ENCODE results near the gene PCBD1.

The PCBD1 gene

GRCh38 chr10:70845816-70846215 lies 42.5 kb downstream of the PCBD1 start:
- Histone ChIP-seq H3K9me3 (ENCODE audit: severe bottlenecking) (no peaks in the 10 kb centered on the region), H3K27ac (no peak overlapping the region), H3K4me3 (ENCODE audit: low read depth, low read length) (no peak overlapping the region), H3K27me3 (ENCODE audit: insufficient read depth, low read depth, severe bottlenecking) (no peaks in the 10 kb centered on the region), H3K36me3 (peaks cover 14% of the 10 kb centered on the region)
- TF ChIP-seq, protein P1, sequence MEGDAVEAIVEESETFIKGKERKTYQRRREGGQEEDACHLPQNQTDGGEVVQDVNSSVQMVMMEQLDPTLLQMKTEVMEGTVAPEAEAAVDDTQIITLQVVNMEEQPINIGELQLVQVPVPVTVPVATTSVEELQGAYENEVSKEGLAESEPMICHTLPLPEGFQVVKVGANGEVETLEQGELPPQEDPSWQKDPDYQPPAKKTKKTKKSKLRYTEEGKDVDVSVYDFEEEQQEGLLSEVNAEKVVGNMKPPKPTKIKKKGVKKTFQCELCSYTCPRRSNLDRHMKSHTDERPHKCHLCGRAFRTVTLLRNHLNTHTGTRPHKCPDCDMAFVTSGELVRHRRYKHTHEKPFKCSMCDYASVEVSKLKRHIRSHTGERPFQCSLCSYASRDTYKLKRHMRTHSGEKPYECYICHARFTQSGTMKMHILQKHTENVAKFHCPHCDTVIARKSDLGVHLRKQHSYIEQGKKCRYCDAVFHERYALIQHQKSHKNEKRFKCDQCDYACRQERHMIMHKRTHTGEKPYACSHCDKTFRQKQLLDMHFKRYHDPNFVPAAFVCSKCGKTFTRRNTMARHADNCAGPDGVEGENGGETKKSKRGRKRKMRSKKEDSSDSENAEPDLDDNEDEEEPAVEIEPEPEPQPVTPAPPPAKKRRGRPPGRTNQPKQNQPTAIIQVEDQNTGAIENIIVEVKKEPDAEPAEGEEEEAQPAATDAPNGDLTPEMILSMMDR (IDR thresholded peaks at IDR 0.05; ENCODE audit: low read depth, low read length) = no peak
- no peak for DNase-seq

GRCh38 chr10:70845256-70845655 lies 43.1 kb downstream of the PCBD1 start:
- Histone ChIP-seq H3K9me3 (ENCODE audit: severe bottlenecking) (no peaks in the 10 kb centered on the region), H3K27me3 (ENCODE audit: insufficient read depth, low read depth, severe bottlenecking) (no peaks in the 10 kb centered on the region), H3K27ac (no peak overlapping the region), H3K4me3 (ENCODE audit: low read depth, low read length) (no peak overlapping the region), H3K36me3 (peaks cover 14% of the 10 kb centered on the region)
- TF ChIP-seq, protein P1 (IDR thresholded peaks at IDR 0.05; ENCODE audit: low read depth, low read length) = no peak
- no peak for DNase-seq

GRCh38 chr10:70843776-70844489 lies 44.4 kb downstream of the PCBD1 start:
- DNase-seq = no peak
- Histone ChIP-seq H3K27me3 (ENCODE audit: insufficient read depth, low read depth, severe bottlenecking) (no peaks in the 10 kb centered on the region), H3K36me3 (peaks cover 14% of the 10 kb centered on the region), H3K27ac (no peak overlapping the region), H3K4me3 (ENCODE audit: low read depth, low read length) (no peak overlapping the region), H3K9me3 (ENCODE audit: severe bottlenecking) (no peaks in the 10 kb centered on the region)
- TF ChIP-seq, protein P1 (IDR thresholded peaks at IDR 0.05; ENCODE audit: low read depth, low read length) = no peak

DNA sequence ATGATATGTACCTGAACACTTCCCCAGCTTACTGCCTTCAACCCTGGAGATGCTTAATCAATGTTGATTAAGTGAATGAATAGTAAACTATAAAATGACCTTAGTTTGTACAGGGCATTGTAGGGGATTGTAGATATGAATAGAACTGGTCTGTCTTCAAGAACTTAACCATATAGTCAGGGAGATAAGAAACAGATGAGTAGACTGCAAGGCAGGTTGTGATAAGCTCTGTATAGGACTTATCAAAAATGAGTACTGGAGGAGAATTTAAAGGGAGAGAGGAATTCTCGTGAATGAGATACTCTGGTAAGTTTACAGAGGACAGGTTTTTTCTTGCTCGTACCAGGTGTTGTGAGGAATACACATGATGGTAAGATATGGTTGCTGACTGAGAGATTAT lies 45.0 kb downstream of the PCBD1 start:
- H3K27me3 ChIP-seq (ENCODE audit: insufficient read depth, low read depth, severe bottlenecking) = no peaks in the 10 kb centered on the region
- no peaks in the 10 kb centered on the region for H3K9me3 ChIP-seq (ENCODE audit: severe bottlenecking)
- no peak for DNase-seq
- no peak overlapping the region for H3K4me3 ChIP-seq (ENCODE audit: low read depth, low read length)
- peaks cover 20% of the 10 kb centered on the region for H3K36me3 ChIP-seq
- TF ChIP-seq, protein P1 (IDR thresholded peaks at IDR 0.05; ENCODE audit: low read depth, low read length) = no peak
- no peak overlapping the region for H3K27ac ChIP-seq

DNA sequence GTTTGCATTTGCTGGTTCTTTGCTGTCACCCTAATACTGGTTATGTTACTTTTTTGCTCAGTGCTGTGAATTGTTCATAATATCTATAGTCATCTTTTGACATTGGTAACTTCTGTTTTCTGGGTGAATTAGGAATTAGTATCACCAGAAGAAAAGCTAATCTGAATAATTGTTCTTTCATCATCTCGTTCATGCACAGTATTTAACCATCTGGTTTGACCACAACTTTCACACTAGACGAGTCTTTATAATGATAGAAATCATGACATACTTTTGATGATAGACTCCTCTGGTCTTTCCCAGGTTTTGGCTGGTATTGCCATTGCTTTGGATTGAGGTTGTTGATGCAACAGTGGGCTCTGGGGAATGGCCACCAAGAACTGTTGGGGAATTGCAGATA lies 47.5 kb downstream of the PCBD1 start:
- Histone ChIP-seq H3K9me3 (ENCODE audit: severe bottlenecking) (no peaks in the 10 kb centered on the region), H3K27me3 (ENCODE audit: insufficient read depth, low read depth, severe bottlenecking) (no peaks in the 10 kb centered on the region), H3K4me3 (ENCODE audit: low read depth, low read length) (no peak overlapping the region), H3K36me3 (peaks cover 25% of the 10 kb centered on the region), H3K27ac (no peak overlapping the region)
- TF ChIP-seq, protein P1 (IDR thresholded peaks at IDR 0.05; ENCODE audit: low read depth, low read length) = no peak
- no peak for DNase-seq

All from WERI-Rb-1 (cell line).